PC-9 (cell line): Measurements from ENCODE around the gene CLEC16A. TPM values are rescaled to one million over a fixed set of nuclear protein-coding genes. Genes with fewer than 3 reads are reported as not detected.

Source experiments
- BruUV-seq: library from RNA; stranded (reverse); fragments of 400-500 nt; replicated peaks from 2 replicates; lab custom pipeline; 2021; lab: Mats Ljungman, UMichigan
- CTCF ChIA-PET: fragments of 300-600 bp; sonication (Branson Sonifier 250); formaldehyde crosslinking; loops from one replicate; lab custom pipeline; 2022; ENCODE audit warnings: antibody characterized with exemption; lab: Charles Lee
- POLR2A ChIA-PET: fragments of 300-600 bp; sonication (Branson Sonifier 250); formaldehyde crosslinking; loops from one replicate; lab custom pipeline; 2022; ENCODE audit warnings: antibody characterized with exemption; ENCODE audit not compliant: unreplicated experiment; lab: Charles Lee
- DNase-seq, 2 experiments: peaks; one replicate each; pipeline versions ENCODE4 v3.0.0 to v3.0.0-alpha.2; 2015 to 2022; ENCODE audit warnings: mixed read lengths in 1 of 2
- H2AFZ ChIP-seq: fragments of 200-600 bp; sonication (generic); 2 replicates; pipeline ENCODE4 v1.8.1; 2017; ENCODE audit warnings: antibody characterized with exemption
- H3F3A ChIP-seq: fragments of 200-600 bp; sonication (generic); 2 replicates; pipeline ENCODE4 v1.8.1; 2017; ENCODE audit warnings: antibody characterized with exemption, mild to moderate bottlenecking, low read depth; ENCODE audit not compliant: insufficient read depth
- H3K27ac ChIP-seq: fragments of 200-600 bp; sonication (generic); 2 replicates; pipeline ENCODE4 v1.6.1; 2016; ENCODE audit warnings: mixed run types
- H3K27me3 ChIP-seq: fragments of 200-600 bp; sonication (generic); 2 replicates; pipeline ENCODE4 v1.6.1; 2016; ENCODE audit warnings: low read depth, mixed run types; ENCODE audit not compliant: insufficient read depth
- H3K36me3 ChIP-seq: fragments of 200-600 bp; sonication (generic); 2 replicates; pipeline ENCODE4 v1.6.1; 2016; ENCODE audit warnings: low read depth, mixed run types
- H3K4me1 ChIP-seq: fragments of 200-600 bp; sonication (generic); replicated peaks from 2 replicates; pipeline ENCODE4 v1.6.1; 2016; ENCODE audit warnings: mixed run types; ENCODE audit not compliant: insufficient read depth
- H3K4me2 ChIP-seq: fragments of 200-600 bp; sonication (generic); 2 replicates; pipeline ENCODE4 v1.6.1; 2017; ENCODE audit warnings: mixed run types
- H3K4me3 ChIP-seq: fragments of 200-600 bp; sonication (generic); 2 replicates; pipeline ENCODE4 v1.6.1; 2016; ENCODE audit warnings: mixed run types
- H3K79me2 ChIP-seq: fragments of 200-600 bp; sonication (generic); 2 replicates; pipeline ENCODE4 v1.6.1; 2017; ENCODE audit warnings: low read depth, mixed run types
- H3K9me2 ChIP-seq: fragments of 200-600 bp; sonication (generic); 2 replicates; pipeline ENCODE4 v1.8.1; 2017; ENCODE audit warnings: mild to moderate bottlenecking; ENCODE audit not compliant: insufficient read depth
- H3K9me3 ChIP-seq: fragments of 200-600 bp; sonication (generic); 2 replicates; pipeline ENCODE4 v1.8.1; 2016; ENCODE audit warnings: low read depth; ENCODE audit not compliant: insufficient read depth
- H4K20me1 ChIP-seq: fragments of 200-600 bp; sonication (generic); 2 replicates; pipeline ENCODE4 v1.8.1; 2017; ENCODE audit not compliant: insufficient read depth
- EZH2 ChIP-seq: fragments of 200-600 bp; sonication (generic); IDR thresholded peaks from 2 replicates; pipeline ENCODE4 v1.8.0; 2017; ENCODE audit warnings: antibody characterized with exemption, low read depth
- intact Hi-C: fragments of 100-400 bp; cut with micrococcal nuclease; formaldehyde crosslinking; loops from one replicate; pipeline ENCODE4 v1.10.0; 2022; ENCODE audit not compliant: unreplicated experiment
- total RNA-seq: library from RNA; stranded (reverse); gene quantifications from 2 replicates; pipeline ENCODE4 v1.2.3, GENCODE V29; 2021
- TF ChIP-seq, protein P1 (sequence below): fragments of 200-600 bp; sonication (generic); conservative IDR thresholded peaks from 2 replicates; pipeline ENCODE4 v1.6.1; 2017; ENCODE audit warnings: mixed run types, antibody characterized with exemption, mild to moderate bottlenecking, moderate library complexity

CLEC16A gene
- total RNA-seq, 1 experiment from 2014 or later = 34.9 TPM

DNA sequence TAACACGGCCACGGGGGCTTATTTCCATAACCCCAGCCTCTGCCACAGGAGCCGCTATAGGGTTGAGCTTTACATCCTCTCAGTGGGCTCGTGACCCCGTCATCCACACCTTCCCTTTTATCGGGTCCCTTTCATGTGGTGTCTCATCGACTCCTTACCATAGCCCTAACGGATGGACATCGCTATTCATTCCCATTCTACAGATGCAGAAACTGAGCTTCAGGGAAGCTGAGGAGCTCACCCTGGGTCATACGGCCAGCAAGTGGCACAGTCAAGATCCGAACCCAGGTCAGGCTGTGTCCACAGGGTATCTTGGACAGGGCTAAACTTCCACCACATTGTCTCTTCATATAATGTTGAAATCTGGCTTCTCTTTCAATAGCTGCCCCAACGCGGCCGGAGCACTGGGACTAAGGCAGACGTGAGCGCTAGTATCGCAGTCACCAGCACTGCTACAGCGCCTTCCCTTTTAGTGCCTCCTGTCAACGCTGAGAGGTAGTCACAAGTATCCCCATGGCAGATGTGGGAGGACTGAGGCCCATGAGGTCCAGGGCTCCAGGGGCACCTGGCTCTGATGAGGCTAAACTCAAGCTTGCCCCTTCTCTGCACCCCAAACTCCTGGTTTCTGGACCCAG, 260.8 kb downstream of the CLEC16A start:
- H3F3A ChIP-seq = peaks cover 25% of the 10 kb centered on the region
- CTCF ChIA-PET = interaction anchor here (0.5 kb wide), 1 partner anchor 30 kb away, joined by 4 read pairs; no protein-coding TSS in a partner anchor

DNA sequence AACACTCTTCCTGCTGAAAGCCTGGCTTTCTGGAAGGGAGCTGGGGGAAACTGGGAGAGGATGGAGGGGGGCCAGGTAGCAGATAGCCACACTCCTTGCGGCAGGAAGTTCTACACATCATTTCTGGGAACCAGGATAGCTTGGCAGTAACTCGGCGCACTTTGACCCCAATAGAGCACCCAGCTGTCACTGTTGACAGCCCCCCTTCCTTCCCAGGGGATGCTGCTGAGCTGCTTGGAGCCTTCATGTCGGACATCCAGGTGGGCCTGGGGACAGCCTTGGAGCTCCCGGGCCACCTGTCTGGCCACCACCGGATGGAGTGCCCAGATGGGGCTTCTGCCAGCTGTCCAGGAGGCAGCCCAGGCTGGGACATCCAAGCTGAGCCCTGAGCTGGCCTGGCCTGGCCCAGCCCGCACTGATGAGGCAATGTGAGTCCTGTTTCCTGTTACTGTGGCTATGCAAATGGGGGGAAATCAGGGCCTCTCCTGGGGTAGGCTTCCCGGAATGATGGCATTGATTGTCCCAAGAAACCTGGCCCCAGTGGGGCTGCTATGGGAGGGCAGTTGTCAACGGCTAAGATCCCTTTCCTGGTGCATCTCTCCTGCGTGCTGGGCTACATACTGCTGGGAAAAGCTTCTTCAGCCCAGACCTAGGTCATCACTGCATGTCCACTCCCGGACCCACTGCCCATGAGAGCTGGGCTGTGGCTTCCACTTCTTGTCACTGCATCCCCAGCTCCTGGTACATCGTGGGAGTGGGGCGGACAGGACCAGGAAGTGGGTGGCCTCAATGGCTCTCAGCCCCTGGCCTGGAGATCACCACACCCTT, 261.6 kb downstream of the CLEC16A start:
- peaks cover 30% of the 10 kb centered on the region for H3K4me1 ChIP-seq
- ChIA-PET CTCF (no interaction called here), POLR2A (interaction anchor here (0.6 kb wide), 1 partner anchor 20 kb away, joined by 3 read pairs; no protein-coding TSS in a partner anchor)
- no TSS peak for BruUV-seq
- H3K27me3 ChIP-seq = no peaks in the 10 kb centered on the region
- no peaks in the 10 kb centered on the region for H3K36me3 ChIP-seq
- no peak overlapping the region for H3K27ac ChIP-seq
- no peak for DNase-seq
- no peaks in the 10 kb centered on the region for H3K79me2 ChIP-seq
- H3K9me3 ChIP-seq = peaks cover 3% of the 10 kb centered on the region; the same call in 1 of the 2 replicates
- peaks cover 21% of the 10 kb centered on the region for H3F3A ChIP-seq
- intact Hi-C loops = no loop called here
- H3K9me2 ChIP-seq = no peaks in the 10 kb centered on the region
- H2AFZ ChIP-seq = no peak overlapping the region
- TF ChIP-seq EZH2 = no peak
- TF ChIP-seq, protein P1, sequence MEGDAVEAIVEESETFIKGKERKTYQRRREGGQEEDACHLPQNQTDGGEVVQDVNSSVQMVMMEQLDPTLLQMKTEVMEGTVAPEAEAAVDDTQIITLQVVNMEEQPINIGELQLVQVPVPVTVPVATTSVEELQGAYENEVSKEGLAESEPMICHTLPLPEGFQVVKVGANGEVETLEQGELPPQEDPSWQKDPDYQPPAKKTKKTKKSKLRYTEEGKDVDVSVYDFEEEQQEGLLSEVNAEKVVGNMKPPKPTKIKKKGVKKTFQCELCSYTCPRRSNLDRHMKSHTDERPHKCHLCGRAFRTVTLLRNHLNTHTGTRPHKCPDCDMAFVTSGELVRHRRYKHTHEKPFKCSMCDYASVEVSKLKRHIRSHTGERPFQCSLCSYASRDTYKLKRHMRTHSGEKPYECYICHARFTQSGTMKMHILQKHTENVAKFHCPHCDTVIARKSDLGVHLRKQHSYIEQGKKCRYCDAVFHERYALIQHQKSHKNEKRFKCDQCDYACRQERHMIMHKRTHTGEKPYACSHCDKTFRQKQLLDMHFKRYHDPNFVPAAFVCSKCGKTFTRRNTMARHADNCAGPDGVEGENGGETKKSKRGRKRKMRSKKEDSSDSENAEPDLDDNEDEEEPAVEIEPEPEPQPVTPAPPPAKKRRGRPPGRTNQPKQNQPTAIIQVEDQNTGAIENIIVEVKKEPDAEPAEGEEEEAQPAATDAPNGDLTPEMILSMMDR = no peak
- no peak overlapping the region for H3K4me2 ChIP-seq
- no peak overlapping the region for H3K4me3 ChIP-seq
- no peaks in the 10 kb centered on the region for H4K20me1 ChIP-seq

More for the DNA sequence above, 260.8 kb downstream of the CLEC16A start:
- Histone ChIP-seq H3K4me3 (no peak overlapping the region), H3K4me2 (no peak overlapping the region), H3K9me2 (no peaks in the 10 kb centered on the region), H4K20me1 (no peaks in the 10 kb centered on the region), H3K9me3 (peaks cover 3% of the 10 kb centered on the region; the same call in 1 of the 2 replicates), H3K27me3 (no peaks in the 10 kb centered on the region), H3K4me1 (peaks cover 32% of the 10 kb centered on the region), H3K27ac (no peak overlapping the region), H3K79me2 (no peaks in the 10 kb centered on the region), H2AFZ (no peak overlapping the region), H3K36me3 (no peaks in the 10 kb centered on the region)
- TF ChIP-seq, protein P1 = no peak
- no peak for TF ChIP-seq EZH2
- DNase-seq = no peak
- no TSS peak for BruUV-seq
- POLR2A ChIA-PET = interaction anchor here (0.6 kb wide), 1 partner anchor 20 kb away, joined by 3 read pairs; no protein-coding TSS in a partner anchor
- intact Hi-C loops = no loop called here

DNA sequence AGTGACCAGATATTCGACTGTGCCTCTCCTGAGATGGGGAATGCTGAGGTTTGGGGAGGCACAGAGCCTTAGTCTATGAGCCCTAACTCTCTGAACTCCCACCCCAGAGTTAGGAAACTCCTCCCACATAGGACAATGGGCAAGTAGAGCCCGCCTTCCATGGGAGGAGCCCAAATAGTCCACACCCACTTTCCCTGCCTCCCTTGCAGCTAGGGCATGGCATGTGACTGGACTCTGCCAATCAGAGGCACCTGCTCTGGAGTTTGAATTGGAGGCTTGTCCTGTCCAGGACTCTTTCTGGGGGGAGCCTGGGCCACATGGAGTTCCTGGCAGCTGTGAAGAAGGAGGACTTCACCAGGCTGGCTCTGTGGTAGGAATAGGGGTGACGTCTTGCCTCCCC, 263.3 kb downstream of the CLEC16A start:
- BruUV-seq = no TSS peak
- Histone ChIP-seq H3F3A (peaks cover 9% of the 10 kb centered on the region), H3K4me2 (no peak overlapping the region), H3K9me3 (peaks cover 3% of the 10 kb centered on the region; the same call in 1 of the 2 replicates), H3K4me1 (peaks cover 16% of the 10 kb centered on the region), H2AFZ (no peak overlapping the region), H3K27me3 (no peaks in the 10 kb centered on the region), H3K9me2 (no peaks in the 10 kb centered on the region), H4K20me1 (no peaks in the 10 kb centered on the region), H3K27ac (no peak overlapping the region), H3K36me3 (no peaks in the 10 kb centered on the region), H3K4me3 (no peak overlapping the region), H3K79me2 (no peaks in the 10 kb centered on the region)
- intact Hi-C loops = no loop called here
- POLR2A ChIA-PET = no interaction called here
- CTCF ChIA-PET = no interaction called here
- no peak for DNase-seq
- TF ChIP-seq, protein P1 = no peak
- TF ChIP-seq EZH2 = no peak
